SK-N-MC (cell line): ENCODE results near the gene GPC5.

Experiments used
- DNase-seq: peaks from one replicate; pipeline ENCODE4 v3.0.0-alpha.2; 2011; ENCODE audit warnings: low read depth, low spot score
- H3K27ac ChIP-seq: fragments of 200-600 bp; sonication (generic); 2 replicates; pipeline ENCODE4 v1.5.1; 2016; ENCODE audit warnings: mixed run types
- H3K36me3 ChIP-seq: fragments of 200-600 bp; sonication (generic); 2 replicates; pipeline ENCODE4 v1.6.1; 2017; ENCODE audit warnings: antibody characterized with exemption, low read length, mixed read lengths; ENCODE audit not compliant: insufficient read depth
- H3K4me3 ChIP-seq: fragments of 200-600 bp; sonication (generic); 2 replicates; pipeline ENCODE4 v1.5.1; 2016
- H3K9ac ChIP-seq: fragments of 200-600 bp; sonication (generic); 2 replicates; pipeline ENCODE4 v1.8.0; 2017; ENCODE audit warnings: mixed run types, mixed read lengths; ENCODE audit not compliant: insufficient read length
- H3K9me3 ChIP-seq: fragments of 200-600 bp; sonication (generic); 2 replicates; pipeline ENCODE4 v1.6.1; 2017; ENCODE audit warnings: low read depth, mild to moderate bottlenecking, antibody characterized with exemption, low read length, moderate library complexity, mixed read lengths
- EZH2 ChIP-seq: fragments of 200-600 bp; sonication (generic); IDR thresholded peaks from one replicate; pipeline ENCODE4 v1.6.1; 2017; ENCODE audit warnings: antibody characterized with exemption
- FOXP2 ChIP-seq: optimal IDR thresholded peaks from 2 replicates; pipeline ENCODE3; 2011; ENCODE audit warnings: mild to moderate bottlenecking, moderate library complexity; ENCODE audit not compliant: insufficient read depth; ENCODE audit errors: extremely low read length, control extremely low read depth
- POLR2AphosphoS5 ChIP-seq: IDR thresholded peaks from 2 replicates; pipeline ENCODE4 v1.6.1; 2012; ENCODE audit warnings: mild to moderate bottlenecking, low read depth, low read length, borderline replicate concordance

GPC5 gene

GRCh38 chr13:91729859-91730258 is 331.4 kb downstream of the GPC5 start:
- DNase-seq, result no peak
- TF ChIP-seq EZH2 (no peak), POLR2AphosphoS5 (no peak), FOXP2 (no peak)
- Histone ChIP-seq H3K9ac (no peak overlapping the region), H3K4me3 (no peak overlapping the region), H3K27ac (no peak overlapping the region), H3K9me3 (no peaks in the 10 kb centered on the region), H3K36me3 (no peaks in the 10 kb centered on the region)

- TF ChIP-seq FOXP2, result no peak
- no peak for TF ChIP-seq POLR2AphosphoS5
- no peak for TF ChIP-seq EZH2
- Histone ChIP-seq H3K9ac (no peak overlapping the region), H3K4me3 (no peak overlapping the region), H3K36me3 (no peaks in the 10 kb centered on the region), H3K27ac (no peak overlapping the region), H3K9me3 (no peaks in the 10 kb centered on the region)
- DNase-seq, result no peak
These were observed 341.3 kb downstream of the GPC5 start for GRCh38 chr13:91739751-91740150.

GRCh38 chr13:91740756-91741155 is 342.3 kb downstream of the GPC5 start:
- Histone ChIP-seq H3K9ac (no peak overlapping the region), H3K27ac (no peak overlapping the region), H3K4me3 (no peak overlapping the region), H3K9me3 (no peaks in the 10 kb centered on the region), H3K36me3 (no peaks in the 10 kb centered on the region)
- no peak for DNase-seq
- TF ChIP-seq POLR2AphosphoS5 (no peak), EZH2 (no peak), FOXP2 (no peak)

GRCh38 chr13:91741925-91742324 is 343.5 kb downstream of the GPC5 start:
- Histone ChIP-seq H3K27ac (no peak overlapping the region), H3K4me3 (no peak overlapping the region), H3K36me3 (no peaks in the 10 kb centered on the region), H3K9ac (no peak overlapping the region), H3K9me3 (no peaks in the 10 kb centered on the region)
- TF ChIP-seq FOXP2 (no peak), POLR2AphosphoS5 (no peak), EZH2 (no peak)
- DNase-seq, result no peak

DNA sequence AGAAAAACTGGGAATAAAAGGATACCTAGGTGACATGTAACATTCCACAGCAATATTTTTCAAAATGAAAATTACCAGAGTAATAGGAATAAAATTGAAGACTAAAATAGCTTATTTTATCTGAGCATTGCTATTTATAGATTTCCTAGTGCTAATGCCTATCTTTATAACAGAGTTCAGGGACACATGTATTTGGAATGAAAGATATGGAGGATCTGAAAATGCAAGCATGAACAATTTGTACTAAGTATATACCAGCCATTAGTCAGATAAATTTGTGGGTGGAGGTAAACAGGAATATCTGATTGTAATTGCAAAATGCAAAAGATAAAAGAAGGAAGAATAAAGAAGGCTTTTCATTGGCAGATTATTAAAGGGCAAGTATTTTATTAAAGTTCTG is 345.9 kb downstream of the GPC5 start:
- Histone ChIP-seq H3K4me3 (no peak overlapping the region), H3K9me3 (no peaks in the 10 kb centered on the region), H3K9ac (no peak overlapping the region), H3K27ac (no peak overlapping the region), H3K36me3 (no peaks in the 10 kb centered on the region)
- DNase-seq, result no peak
- TF ChIP-seq POLR2AphosphoS5 (no peak), EZH2 (no peak), FOXP2 (no peak)

GRCh38 chr13:91745967-91746366 is 347.5 kb downstream of the GPC5 start:
- Histone ChIP-seq H3K27ac (no peak overlapping the region), H3K9me3 (no peaks in the 10 kb centered on the region), H3K4me3 (no peak overlapping the region), H3K9ac (no peak overlapping the region), H3K36me3 (no peaks in the 10 kb centered on the region)
- TF ChIP-seq EZH2 (no peak), POLR2AphosphoS5 (no peak), FOXP2 (no peak)
- no peak for DNase-seq

- no peak for DNase-seq
- no peaks in the 10 kb centered on the region for H3K36me3 ChIP-seq
- TF ChIP-seq EZH2 (no peak), FOXP2 (no peak), POLR2AphosphoS5 (no peak)
- no peak overlapping the region for H3K4me3 ChIP-seq
- no peak overlapping the region for H3K9ac ChIP-seq
- H3K27ac ChIP-seq, result no peak overlapping the region
- no peaks in the 10 kb centered on the region for H3K9me3 ChIP-seq
These were observed 348.8 kb downstream of the GPC5 start for GRCh38 chr13:91747186-91747585.

GRCh38 chr13:91748416-91749089 is 350.1 kb downstream of the GPC5 start:
- Histone ChIP-seq H3K36me3 (no peaks in the 10 kb centered on the region), H3K27ac (no peak overlapping the region), H3K9me3 (no peaks in the 10 kb centered on the region), H3K9ac (no peak overlapping the region), H3K4me3 (no peak overlapping the region)
- no peak for TF ChIP-seq EZH2
- no peak for TF ChIP-seq POLR2AphosphoS5
- no peak for TF ChIP-seq FOXP2
- no peak for DNase-seq

DNA sequence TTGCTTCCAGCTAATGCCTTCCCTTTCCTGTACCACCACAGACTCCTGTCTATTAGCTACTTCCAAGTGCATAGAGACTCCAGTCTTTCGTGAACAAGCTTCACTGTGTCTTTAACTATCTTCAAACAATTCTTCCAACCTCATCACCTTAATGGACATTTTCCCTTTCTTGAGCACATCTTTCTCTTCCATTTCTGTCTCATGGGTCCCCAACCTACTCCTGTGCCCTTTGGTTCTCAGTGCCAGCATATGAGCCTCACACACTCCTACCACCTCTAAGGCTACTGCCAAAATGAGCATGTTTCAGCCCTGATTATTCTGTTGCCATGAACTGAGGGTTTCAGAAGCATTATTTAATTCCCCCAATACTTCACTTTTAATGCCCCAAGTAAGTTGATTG is 360.3 kb downstream of the GPC5 start:
- Histone ChIP-seq H3K9me3 (no peaks in the 10 kb centered on the region), H3K36me3 (no peaks in the 10 kb centered on the region), H3K4me3 (no peak overlapping the region), H3K27ac (no peak overlapping the region), H3K9ac (no peak overlapping the region)
- TF ChIP-seq FOXP2 (no peak), EZH2 (no peak), POLR2AphosphoS5 (no peak)
- DNase-seq, result no peak
